ENCODE data around the gene KCNH1.

KCNH1 gene

GRCh38 chr1:210915890-210916507 is 217.9 kb downstream of the KCNH1 start:
- no peak for DNase-seq

DNA sequence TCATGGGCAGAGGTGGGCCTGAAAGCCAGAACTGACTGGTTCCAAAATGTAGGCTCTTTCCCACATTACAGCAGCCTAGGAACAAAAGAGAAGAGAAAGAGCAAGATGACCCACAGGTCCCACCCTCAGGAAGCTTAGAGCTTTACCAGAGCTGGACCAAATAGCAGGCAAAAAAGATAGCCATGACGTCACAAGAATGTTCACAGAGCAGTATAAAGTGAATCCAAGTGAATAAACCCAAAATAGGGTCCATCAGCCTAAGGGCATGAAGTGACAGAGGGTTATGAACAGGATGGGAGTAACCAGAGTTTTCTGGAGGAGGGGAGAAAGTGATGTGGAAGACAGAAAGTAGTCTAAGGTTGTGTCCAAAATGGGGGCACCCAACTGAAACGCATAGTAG is 221.2 kb downstream of the KCNH1 start:
- no peak for DNase-seq

DNA sequence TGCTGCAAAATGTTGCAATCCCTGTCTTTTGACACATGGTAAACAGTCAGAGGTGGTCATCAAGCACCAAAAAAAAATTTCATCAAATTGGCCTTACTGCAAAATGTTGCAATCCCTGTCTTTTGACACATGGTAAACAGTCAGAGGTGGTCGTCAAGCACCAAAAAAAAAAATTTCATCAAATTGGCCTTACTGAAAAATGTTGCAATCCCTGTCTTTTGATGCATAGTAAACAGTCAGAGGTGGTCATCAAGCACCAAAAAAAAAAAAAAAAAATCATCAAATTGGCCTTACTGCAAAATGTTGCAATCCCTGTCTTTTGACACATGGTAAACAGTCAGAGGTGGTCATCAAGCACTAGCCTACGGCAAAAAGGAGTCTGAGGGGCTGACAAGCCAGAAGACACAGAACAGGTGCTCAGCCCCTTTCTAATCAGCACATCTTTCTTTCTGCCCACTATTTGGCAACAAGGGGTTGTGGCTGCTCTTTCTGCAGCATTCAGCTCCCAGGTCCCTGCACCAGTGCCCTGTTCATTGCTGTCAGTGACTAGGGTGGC is 223.8 kb downstream of the KCNH1 start:
- DNase-seq, result no peak

- DNase-seq, result no peak
Observed at GRCh38 chr1:210908791-210909190, 225.2 kb downstream of the KCNH1 start.

DNA sequence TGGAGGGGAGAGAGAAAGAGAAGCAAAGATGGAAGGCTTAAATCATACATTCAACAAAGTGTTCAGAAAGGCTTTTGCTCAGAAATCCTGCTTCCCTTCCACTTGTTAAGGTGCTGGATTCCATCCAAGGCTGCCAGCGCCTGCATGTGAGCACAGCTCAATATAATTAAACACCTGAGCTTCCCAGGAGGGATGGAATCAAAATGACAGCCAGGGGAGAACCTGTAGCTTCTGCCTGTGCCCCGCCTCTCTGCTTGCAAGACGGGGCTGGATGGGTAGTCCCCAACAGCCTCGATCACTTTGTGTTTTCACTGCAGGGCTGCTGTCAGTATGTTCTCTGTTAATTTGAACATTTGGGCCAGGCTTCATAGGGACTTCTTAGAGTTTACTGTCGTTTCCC is 225.7 kb downstream of the KCNH1 start:
- DNase-seq, result no peak

DNA sequence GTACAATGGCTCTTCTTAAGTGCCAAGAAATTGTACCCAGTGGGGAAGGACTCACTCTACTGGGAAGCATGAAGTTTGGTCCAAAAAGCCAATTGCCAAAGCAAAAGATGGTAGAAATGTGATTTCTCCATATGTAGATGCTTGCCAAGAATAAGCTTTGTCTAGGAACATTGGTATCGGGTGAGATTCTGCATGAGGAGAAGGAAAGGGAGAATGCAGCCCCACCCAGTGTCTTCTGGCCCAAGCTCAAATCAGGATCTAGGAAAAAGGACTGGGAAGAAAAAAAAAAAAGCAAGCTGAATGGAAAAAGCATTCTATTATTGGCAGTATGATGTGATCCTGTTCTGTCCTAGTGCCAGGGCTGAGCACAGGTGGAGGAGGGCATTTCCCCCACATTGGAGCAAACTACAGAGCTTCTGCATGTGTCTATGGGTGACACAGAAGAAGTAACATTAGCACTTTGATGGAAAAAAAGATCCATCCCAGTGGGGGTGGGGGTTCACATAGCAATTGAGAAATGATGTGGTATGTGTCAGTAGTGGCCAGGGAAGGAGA is 226.6 kb downstream of the KCNH1 start:
- DNase-seq, result no peak

- no peak for DNase-seq
Observed at GRCh38 chr1:210905944-210906453, 227.9 kb downstream of the KCNH1 start.

DNA sequence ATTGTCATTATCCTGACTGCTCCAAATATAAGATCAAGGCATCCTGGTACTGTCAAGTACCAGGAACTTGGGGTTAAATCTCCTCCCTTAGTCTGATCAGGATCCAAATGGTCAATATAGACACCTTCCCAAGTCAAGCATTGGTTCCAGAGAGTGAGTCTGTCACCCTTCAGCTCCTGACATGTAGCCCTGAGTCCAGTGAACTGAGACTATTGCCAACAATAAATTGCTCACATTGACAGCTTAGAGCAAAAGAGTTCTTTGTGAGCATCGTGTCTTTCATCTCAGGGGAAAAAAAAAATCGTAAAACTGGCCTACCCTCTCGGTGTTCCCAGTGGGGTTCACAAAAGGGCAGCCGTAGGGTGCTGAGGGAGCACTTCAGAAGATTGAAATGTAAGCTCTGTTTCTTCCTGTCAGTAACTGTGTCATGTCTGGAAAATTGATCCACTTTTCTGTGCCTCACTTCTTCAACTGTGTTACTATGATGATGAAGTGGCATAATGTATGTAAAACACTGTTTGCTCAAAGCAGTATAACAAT is 228.5 kb downstream of the KCNH1 start:
- DNase-seq, result no peak

DNA sequence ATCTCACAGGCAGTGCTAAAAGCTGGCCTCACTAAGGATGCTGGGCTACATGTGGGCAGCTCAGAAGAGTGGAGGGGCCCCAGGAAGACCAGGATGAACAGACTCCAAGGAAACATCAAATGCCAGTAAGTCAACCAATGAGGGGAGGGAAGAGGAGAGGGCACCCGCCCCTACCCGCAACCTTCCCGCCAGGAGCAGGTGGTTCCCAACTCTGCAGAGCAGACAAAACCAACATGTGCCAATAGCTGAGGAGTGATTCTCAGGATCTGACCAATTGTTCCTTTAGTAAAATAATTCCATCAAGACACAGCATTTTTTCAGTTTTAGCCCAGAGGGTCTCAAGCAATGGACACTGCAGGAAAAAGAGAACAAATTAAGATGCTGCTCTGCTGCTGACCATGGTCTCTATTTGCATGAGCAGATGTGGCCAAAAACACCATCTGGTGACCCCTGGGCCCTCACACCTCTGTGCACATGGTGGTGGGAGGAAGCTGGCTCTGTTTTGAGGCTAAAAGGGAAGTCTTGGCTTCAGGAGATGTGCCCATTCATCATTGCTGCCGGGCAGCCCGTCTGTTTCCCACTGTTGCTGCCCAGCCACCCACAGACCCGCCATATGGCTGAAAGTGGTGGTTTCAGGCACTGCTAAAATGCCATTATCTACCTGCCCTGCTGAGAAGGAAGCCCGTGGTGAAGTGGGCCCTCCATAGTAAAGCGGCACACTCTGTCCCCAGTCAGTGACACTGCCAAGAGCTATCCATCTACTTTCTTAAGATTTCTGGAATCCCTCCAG is 231.8 kb downstream of the KCNH1 start:
- DNase-seq, result no peak

- DNase-seq, result no peak
Observed at GRCh38 chr1:210900820-210901219, 233.1 kb downstream of the KCNH1 start.

- no peak for DNase-seq
Observed at GRCh38 chr1:210900079-210900478, 233.9 kb downstream of the KCNH1 start.

DNA sequence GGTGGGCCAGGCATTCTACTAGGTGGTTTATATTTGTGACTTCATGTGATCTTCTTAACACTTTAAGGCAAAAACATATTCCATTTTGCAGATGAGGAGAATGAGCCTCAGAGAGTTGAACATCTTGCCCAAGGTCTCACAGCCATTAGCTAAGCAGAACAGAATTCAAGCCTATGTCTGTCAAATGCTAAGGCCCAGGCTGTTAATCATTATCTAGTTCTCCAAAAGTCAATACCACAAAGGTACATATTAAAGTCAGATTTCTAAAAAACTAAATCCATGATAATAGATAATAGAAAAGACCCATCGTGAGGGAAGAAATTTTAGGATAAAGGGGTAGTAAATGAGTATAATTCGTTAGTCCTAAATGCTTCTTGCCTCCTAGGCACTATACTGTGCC is 234.3 kb downstream of the KCNH1 start:
- DNase-seq, result no peak

- DNase-seq, result no peak
Observed at GRCh38 chr1:210898473-210898872, 235.5 kb downstream of the KCNH1 start.

GRCh38 chr1:210883821-210884220 is 250.1 kb downstream of the KCNH1 start:
- DNase-seq, result no peak

GRCh38 chr1:210882414-210883221 is 251.3 kb downstream of the KCNH1 start:
- no peak for DNase-seq

DNA sequence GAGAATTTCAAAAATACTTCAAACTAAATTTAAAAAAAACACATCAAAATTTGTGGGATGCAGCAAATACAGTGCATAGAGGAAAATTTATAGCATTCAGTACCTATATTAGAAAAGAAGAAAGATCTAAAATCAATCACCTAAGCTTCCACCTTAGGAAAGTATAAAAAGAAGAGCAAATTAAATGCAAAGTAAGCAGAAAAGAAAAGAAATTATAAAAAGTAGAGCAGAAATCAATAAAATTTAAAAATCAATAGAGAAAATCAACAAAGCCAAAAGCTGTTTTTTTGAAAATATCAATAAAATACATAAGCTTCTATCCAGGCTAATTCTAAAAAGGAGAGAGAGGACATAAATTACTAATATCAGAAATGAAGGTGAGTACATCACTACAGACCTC is 255.4 kb downstream of the KCNH1 start:
- DNase-seq, result no peak

DNA sequence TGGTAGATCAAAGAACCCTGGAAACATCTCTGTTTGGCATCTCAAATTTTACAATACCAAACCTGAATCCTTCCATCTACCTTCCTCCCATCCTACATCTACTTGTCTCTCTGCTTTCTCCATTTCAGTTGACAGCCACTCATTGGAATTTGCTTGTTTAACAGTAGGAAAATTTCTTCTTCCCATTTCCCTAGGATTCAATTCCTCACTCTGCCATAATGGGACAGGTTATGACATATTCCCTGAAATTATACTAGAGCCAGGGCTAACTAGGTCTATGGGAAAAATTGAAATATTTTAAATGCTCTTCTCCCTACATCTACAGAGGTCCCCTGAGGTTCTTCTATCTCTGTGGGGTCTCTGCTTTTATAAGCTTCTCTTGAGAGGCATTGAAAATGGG is 257.7 kb downstream of the KCNH1 start:
- no peak for DNase-seq

GRCh38 chr1:210866532-210866931 is 267.4 kb downstream of the KCNH1 start:
- DNase-seq, result no peak

- DNase-seq, result no peak
Observed at GRCh38 chr1:210857705-210858104, 276.2 kb downstream of the KCNH1 start.

- DNase-seq, result no peak
Observed at GRCh38 chr1:210857146-210857663, 276.7 kb downstream of the KCNH1 start.

GRCh38 chr1:210855440-210855839 is 278.5 kb downstream of the KCNH1 start:
- DNase-seq, result no peak

DNA sequence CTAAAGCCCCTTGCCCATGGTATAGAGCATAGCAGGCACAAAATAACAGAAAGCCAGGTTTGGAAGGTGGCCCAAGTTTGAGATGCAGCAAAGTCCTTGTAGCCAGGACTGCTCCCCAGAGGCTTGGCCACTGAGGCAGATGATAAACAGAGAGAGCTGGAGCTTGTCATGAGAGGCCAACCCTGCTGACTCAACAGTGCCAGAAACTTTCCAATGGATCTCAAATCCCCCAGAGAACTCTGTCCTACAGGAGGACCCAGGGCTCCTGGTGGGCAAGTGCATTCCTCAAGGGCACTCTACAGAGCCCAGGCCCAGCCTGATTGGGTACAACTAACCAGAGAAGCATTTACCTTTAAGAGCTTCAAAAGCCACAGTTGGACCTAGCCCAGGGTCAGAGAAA is 280.7 kb downstream of the KCNH1 start:
- no peak for DNase-seq
